HepG2 (cell line): ENCODE data around the gene CST11. TPM values are rescaled to one million over a fixed set of nuclear protein-coding genes. Genes with fewer than 3 reads are reported as not detected.

Experiments used
- ATAC-seq: fragments of 200-7000 bp; cut with Tn5 transposase; 3 replicates; pipeline ENCODE4 v1.9.1; 2020; ENCODE audit warnings: mild to moderate bottlenecking, moderate library complexity
- BruUV-seq: library from RNA; stranded (reverse); fragments of 400-500 nt; replicated peaks from 2 replicates; lab custom pipeline; 2021; lab: Mats Ljungman, UMichigan
- CTCF ChIA-PET: fragments of 300-600 bp; formaldehyde crosslinking; extraction: SDS; loops from one replicate; lab custom pipeline; 2021; ENCODE audit warnings: low total read pairs, inconsistent platforms, low intra/inter-chr PET ratio; lab: Yijun Ruan, JAX
- POLR2A ChIA-PET: fragments of 350-600 bp; sonication (Branson Sonifier 250); formaldehyde crosslinking; loops from one replicate; lab custom pipeline; 2020; ENCODE audit warnings: antibody characterized with exemption, inconsistent platforms; lab: Yijun Ruan, JAX
- DNase-seq: peaks from one replicate; pipeline ENCODE4 v3.0.0-alpha.2; 2015; ENCODE audit warnings: low spot score
- FAIRE-seq: peaks from 3 replicates; lab custom pipeline; 2011; peaks lifted over from hg19 to GRCh38; lab: Jason Lieb, UNC
- H2AFZ ChIP-seq: one replicate; pipeline ENCODE4 v1.6.1; 2011; ENCODE audit warnings: low read length, inconsistent platforms
- H3K27ac ChIP-seq: fragments of 300-600 bp; 3 replicates; pipeline ENCODE4 v1.8.0; 2011; ENCODE audit warnings: mixed run types, mild to moderate bottlenecking, mixed read lengths, low read length, inconsistent platforms; ENCODE audit not compliant: insufficient read depth; ENCODE audit errors: extremely low read length
- H3K27me3 ChIP-seq, 2 experiments: fragments of 200-600 bp in 1 of 2; 2 replicates in 1 of 2; 3 replicates in 1 of 2; pipeline versions ENCODE4 v1.6.0 to v1.8.0; 2011; ENCODE audit warnings: low read length in 2 of 2, mild to moderate bottlenecking in 2 of 2, moderate library complexity in 2 of 2, inconsistent platforms in 1 of 2; ENCODE audit not compliant: insufficient read depth in 2 of 2, control insufficient read depth in 1 of 2
- H3K36me3 ChIP-seq, 2 experiments: fragments of 200-600 bp in 1 of 2; replicated peaks in 1 of 2; 2 replicates in 1 of 2; 3 replicates in 1 of 2; pipeline versions ENCODE4 v1.5.1 to v1.8.0; 2011; ENCODE audit warnings: low read length in 2 of 2, inconsistent platforms in 1 of 2; ENCODE audit not compliant: insufficient read depth in 2 of 2, control insufficient read depth in 1 of 2
- H3K4me1 ChIP-seq: 2 replicates; pipeline ENCODE4 v1.5.1; 2012; ENCODE audit warnings: low read length, inconsistent platforms; ENCODE audit not compliant: insufficient read depth
- H3K4me2 ChIP-seq: 2 replicates; pipeline ENCODE4 v1.6.0; 2011; ENCODE audit warnings: low read depth, low read length, inconsistent platforms
- H3K4me3 ChIP-seq, 3 experiments: fragments of 200-600 bp in 1 of 3; sonication (generic), shearing (Covaris generic) in 1 of 3; replicated peaks in 1 of 3; 2 replicates each; pipeline ENCODE4 v1.5.1; 2011 to 2016; ENCODE audit warnings: low read length in 3 of 3, inconsistent platforms in 2 of 3, low read depth in 2 of 3, mild to moderate bottlenecking in 2 of 3, control low read depth in 1 of 3, mixed read lengths in 1 of 3; ENCODE audit not compliant: insufficient read depth in 1 of 3
- H3K79me2 ChIP-seq: one replicate; pipeline ENCODE4 v1.6.1; 2011; ENCODE audit warnings: low read length, inconsistent platforms; ENCODE audit not compliant: insufficient read depth
- H3K9ac ChIP-seq: 2 replicates; pipeline ENCODE4 v1.6.0; 2011; ENCODE audit warnings: mild to moderate bottlenecking, low read depth, low read length, inconsistent platforms; ENCODE audit not compliant: insufficient read depth
- H3K9me3 ChIP-seq: 2 replicates; pipeline ENCODE4 v1.5.1; 2012; ENCODE audit warnings: mild to moderate bottlenecking, low read length
- H4K20me1 ChIP-seq: 2 replicates; pipeline ENCODE4 v1.6.0; 2011; ENCODE audit warnings: inconsistent platforms, mild to moderate bottlenecking, low read length, moderate library complexity; ENCODE audit not compliant: insufficient read depth
- BCL3 ChIP-seq: sonication (generic); formaldehyde crosslinking; IDR thresholded peaks from 2 replicates; pipeline ENCODE4 v1.5.1; 2020; ENCODE audit warnings: mild to moderate bottlenecking, missing genetic modification reagents, moderate library complexity
- CEBPB ChIP-seq: IDR thresholded peaks from 2 replicates; pipeline ENCODE4 v1.6.1; 2011; ENCODE audit warnings: low read depth, low read length, improper control_type of control experiment, borderline replicate concordance
- CTCF ChIP-seq: sonication (generic); formaldehyde crosslinking; IDR thresholded peaks from 2 replicates; pipeline ENCODE4 v1.5.0; 2020; ENCODE audit warnings: mild to moderate bottlenecking, missing genetic modification reagents, moderate library complexity
- DNMT3B ChIP-seq: conservative IDR thresholded peaks from 2 replicates; pipeline ENCODE4 v1.6.1; 2016; ENCODE audit warnings: missing biosample characterization, control low read depth
- DRAP1 ChIP-seq: IDR thresholded peaks from 2 replicates; pipeline ENCODE4 v1.6.1; 2016; ENCODE audit warnings: missing genetic modification reagents, missing compliant biosample characterization
- FOXP4 ChIP-seq: sonication (generic); formaldehyde crosslinking; IDR thresholded peaks from 2 replicates; pipeline ENCODE4 v1.4.0; 2020; ENCODE audit warnings: missing genetic modification reagents
- HBP1 ChIP-seq: IDR thresholded peaks from 2 replicates; pipeline ENCODE4 v1.6.1; 2016; ENCODE audit warnings: low read depth, control low read depth
- KLF13 ChIP-seq: sonication (generic); formaldehyde crosslinking; IDR thresholded peaks from 2 replicates; pipeline ENCODE4 v1.4.0; 2020; ENCODE audit warnings: mild to moderate bottlenecking, missing genetic modification reagents
- MED1 ChIP-seq: sonication (generic); formaldehyde crosslinking; IDR thresholded peaks from 2 replicates; pipeline ENCODE4 v1.4.0; 2020; ENCODE audit warnings: missing genetic modification reagents
- NR2F6 ChIP-seq, 2 experiments: IDR thresholded peaks; 2 replicates each; pipeline ENCODE4 v1.6.1; 2016; ENCODE audit warnings: antibody characterized with exemption in 1 of 2, mild to moderate bottlenecking in 1 of 2
- RAD21 ChIP-seq: fragments of 450-650 bp; formaldehyde crosslinking; IDR thresholded peaks from 2 replicates; pipeline ENCODE4 v1.5.0; 2020; ENCODE audit warnings: mild to moderate bottlenecking
- SSRP1 ChIP-seq: IDR thresholded peaks from 2 replicates; pipeline ENCODE4 v1.6.1; 2016; ENCODE audit warnings: control low read depth
- TP53 ChIP-seq: sonication (generic); formaldehyde crosslinking; conservative IDR thresholded peaks from 2 replicates; pipeline ENCODE4 v1.4.0; 2020; ENCODE audit warnings: missing genetic modification reagents
- XRCC5 ChIP-seq: fragments of 200-400 bp; formaldehyde crosslinking; optimal IDR thresholded peaks from 2 replicates; pipeline ENCODE3; 2017; ENCODE audit warnings: mild to moderate bottlenecking, low read length
- YY1 ChIP-seq: IDR thresholded peaks from 2 replicates; pipeline ENCODE4 v1.6.1; 2011; ENCODE audit warnings: low read length, low read depth, moderate library complexity, mild to moderate bottlenecking; ENCODE audit not compliant: insufficient read depth, insufficient replicate concordance
- ZNF740 ChIP-seq: sonication (generic); formaldehyde crosslinking; IDR thresholded peaks from 2 replicates; pipeline ENCODE4 v1.4.0; 2020; ENCODE audit warnings: missing genetic modification reagents
- ZNF773 ChIP-seq: sonication (generic); formaldehyde crosslinking; IDR thresholded peaks from 2 replicates; pipeline ENCODE4 v1.4.0; 2020; ENCODE audit warnings: missing genetic modification reagents, borderline replicate concordance
- WGBS: methylation state at CpG from one replicate; pipeline ENCODE4 v1.1.6; 2017; ENCODE audit warnings: low lambda C conversion rate; 5-methylcytosine and 5-hydroxymethylcytosine counted together
- in situ Hi-C: cut with HindIII; loops from 2 replicates; pipeline ENCODE4 v1.10.0; 2017; ENCODE audit warnings: low pct_unique_long_range_greater_than_20kb; ENCODE audit not compliant: extremely low pct_ligation_motif_present
- intact Hi-C: fragments of 100-400 bp; cut with micrococcal nuclease; formaldehyde crosslinking; loops from one replicate; pipeline ENCODE4 v1.10.0; 2022; ENCODE audit not compliant: unreplicated experiment
- polyA plus RNA-seq, 8 experiments: library from polyadenylated mRNA; depleted of rRNA in 3 of 8; stranded (reverse) in 7 of 8; unstranded in 1 of 8; fragments of >200 nt; fragmentation: Illumina TruSeq in 4 of 8; extraction: Trizol in 4 of 8; gene quantifications; 2 replicates each; pipeline versions ENCODE4 v1.2.1 to v1.2.3, GENCODE V29; 2011 to 2016; ENCODE audit warnings: low read depth in 4 of 8, missing spikeins in 1 of 8, mixed read lengths in 1 of 8; ENCODE audit not compliant: insufficient read depth in 1 of 8
- total RNA-seq, 5 experiments: library from RNA; depleted of rRNA; stranded (reverse); fragments of >200 nt; fragmentation: Illumina TruSeq; extraction: Trizol; gene quantifications; 2 replicates each; pipeline ENCODE4 v1.2.3, GENCODE V29; 2016; ENCODE audit warnings: low read depth in 1 of 5

CST11 gene
- total and polyA plus RNA-seq, 2 of the 13 experiments (the other 11 are each of a cell fraction or from before 2014, with no cell fraction given): not detected

- peak; percentile 84 for ATAC-seq
- Histone ChIP-seq H3K4me1 (peaks cover 12% of the 10 kb centered on the region), H3K4me3 (no peak overlapping the region), H3K4me2 (0 out of 2 replicates have a peak overlapping the region, but pooled peaks have one; percentile 12), H3K27ac (no peak overlapping the region), H3K9me3 (no peaks in the 10 kb centered on the region), H2AFZ (no peak overlapping the region), H3K79me2 (no peaks in the 10 kb centered on the region), H3K27me3 (peaks cover under 1 to 27% of the 10 kb centered on the region in 2 experiments; a peak in 2 of 5 replicates), H4K20me1 (no peaks in the 10 kb centered on the region), H3K9ac (no peak overlapping the region), H3K36me3 (no peaks in the 10 kb centered on the region)
- peak; percentile 87 for FAIRE-seq
- in situ Hi-C loops (no loop called here), intact Hi-C loops (loop anchor here (1.0 kb wide), 1 partner anchor 97 kb away; no protein-coding TSS in a partner anchor)
- ChIA-PET POLR2A (interaction anchor here (1.5 kb wide), 1 partner anchor 96 kb away, joined by 3 read pairs; the partner anchor contains the start of gene NXT1), CTCF (interaction anchor here (0.5 to 0.7 kb wide), 2 partner anchors 96 to 160 kb away, joined by 3 to 4 read pairs; partner anchors contain the start of gene NXT1)
- WGBS: 58% methylated on average over 8 of the region's 8 CpGs
- no TSS peak for BruUV-seq
- DNase-seq: peak; percentile 82
- TF ChIP-seq NR2F6 (IDR thresholded peaks at IDR 0.05) (no peak), NR2F6 (CRISPR knock-in tag; IDR thresholded peaks at IDR 0.05) (0 out of 2 replicates have a peak, but pooled peaks have one; percentile 9), SSRP1 (CRISPR knock-in tag) (0 out of 2 replicates have a peak, but pooled peaks have one; percentile 65), MED1 (CRISPR knock-in tag) (0 out of 2 replicates have a peak, but pooled peaks have one; percentile 8), CTCF (peak; percentile 93), XRCC5 (peak; percentile 84), ZNF773 (CRISPR knock-in tag) (0 out of 2 replicates have a peak, but pooled peaks have one; percentile 26), YY1 (peak; percentile 58), ZNF740 (CRISPR knock-in tag) (0 out of 2 replicates have a peak, but pooled peaks have one; percentile 50), DRAP1 (CRISPR knock-in tag) (no peak; the same call in 1 of the 2 replicates), FOXP4 (CRISPR knock-in tag) (peak; percentile 21; the same call in 1 of the 2 replicates), BCL3 (CRISPR knock-in tag) (peak; percentile 40; the same call in 1 of the 2 replicates), CEBPB (peak; percentile 46; the same call in 1 of the 2 replicates), RAD21 (CRISPR knock-in tag) (peak; percentile 67), HBP1 (CRISPR knock-in tag) (0 out of 2 replicates have a peak, but pooled peaks have one; percentile 27), KLF13 (CRISPR knock-in tag) (peak; percentile 52; the same call in 1 of the 2 replicates), DNMT3B (CRISPR knock-in tag) (no peak), TP53 (CRISPR knock-in tag) (no peak)
Observed at GRCh38 chr20:23446505-23446904, 6.2 kb downstream of the CST11 start.
